ENCODE results near the gene CGNL1.

The CGNL1 gene

GRCh38 chr15:57385923-57386390 is 9.7 kb downstream of the CGNL1 start:
- DNase-seq (ENCODE audit: low spot score), result no peak

GRCh38 chr15:57386976-57387375 is 10.7 kb downstream of the CGNL1 start:
- no peak for DNase-seq (ENCODE audit: low spot score)

- no peak for DNase-seq (ENCODE audit: low spot score)
Observed at GRCh38 chr15:57387564-57388076, 11.3 kb downstream of the CGNL1 start.

- DNase-seq (ENCODE audit: low spot score), result no peak
Observed at GRCh38 chr15:57388464-57388863, 12.2 kb downstream of the CGNL1 start.

GRCh38 chr15:57389991-57390390 is 13.7 kb downstream of the CGNL1 start:
- no peak for DNase-seq (ENCODE audit: low spot score)

GRCh38 chr15:57390583-57390982 is 14.3 kb downstream of the CGNL1 start:
- no peak for DNase-seq (ENCODE audit: low spot score)

- no peak for DNase-seq (ENCODE audit: low spot score)
Observed at GRCh38 chr15:57391537-57391936, 15.2 kb downstream of the CGNL1 start.

GRCh38 chr15:57393061-57393460 is 16.8 kb downstream of the CGNL1 start:
- no peak for DNase-seq (ENCODE audit: low spot score)

GRCh38 chr15:57395292-57395691 is 19.0 kb downstream of the CGNL1 start:
- peak; percentile 32 for DNase-seq (ENCODE audit: low spot score)

GRCh38 chr15:57398336-57398735 is 22.0 kb downstream of the CGNL1 start:
- no peak for DNase-seq (ENCODE audit: low spot score)

- no peak for DNase-seq (ENCODE audit: low spot score)
Observed at GRCh38 chr15:57401546-57401945, 25.2 kb downstream of the CGNL1 start.

- no peak for DNase-seq (ENCODE audit: low spot score)
Observed at GRCh38 chr15:57403017-57403416, 26.7 kb downstream of the CGNL1 start.

GRCh38 chr15:57403566-57404325 is 27.4 kb downstream of the CGNL1 start:
- no peak for DNase-seq (ENCODE audit: low spot score)

GRCh38 chr15:57405133-57405532 is 28.8 kb downstream of the CGNL1 start:
- DNase-seq (ENCODE audit: low spot score), result no peak

- DNase-seq (ENCODE audit: low spot score), result no peak
Observed at GRCh38 chr15:57406062-57406772, 29.9 kb downstream of the CGNL1 start.

GRCh38 chr15:57410373-57410772 is 34.1 kb downstream of the CGNL1 start:
- DNase-seq (ENCODE audit: low spot score), result no peak

GRCh38 chr15:57411945-57412768 is 35.9 kb downstream of the CGNL1 start:
- no peak for DNase-seq (ENCODE audit: low spot score)

GRCh38 chr15:57415602-57416001 is 39.3 kb downstream of the CGNL1 start:
- no peak for DNase-seq (ENCODE audit: low spot score)

GRCh38 chr15:57418635-57419034 is 42.3 kb downstream of the CGNL1 start:
- DNase-seq (ENCODE audit: low spot score), result no peak

- DNase-seq (ENCODE audit: low spot score), result no peak
Observed at GRCh38 chr15:57419335-57419734, 43.0 kb downstream of the CGNL1 start.

GRCh38 chr15:57421110-57421509 is 44.8 kb downstream of the CGNL1 start:
- DNase-seq (ENCODE audit: low spot score), result no peak

GRCh38 chr15:57421551-57421950 is 45.2 kb downstream of the CGNL1 start:
- no peak for DNase-seq (ENCODE audit: low spot score)
